ENCODE results near the gene STK32B.

DNA sequence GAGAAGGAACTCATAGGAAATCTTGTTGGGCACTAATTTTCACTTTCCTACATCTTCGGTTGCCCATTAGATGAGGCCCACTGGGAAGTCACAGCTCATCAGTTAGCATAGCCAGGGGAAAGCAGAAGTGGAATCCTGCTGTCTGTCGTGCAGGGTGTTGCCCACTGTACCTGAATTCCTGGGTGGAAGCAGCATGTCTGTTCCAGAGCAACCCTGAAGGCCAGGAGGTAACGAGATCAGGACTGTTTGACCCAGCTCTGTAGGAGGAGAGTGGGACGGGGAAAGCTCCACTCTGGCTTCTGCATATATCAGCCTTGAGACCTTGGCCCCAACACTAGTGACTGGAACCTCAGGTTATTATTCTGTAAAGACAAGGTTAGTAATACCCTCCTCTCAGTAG, 361.0 kb downstream of the STK32B start:
- TF ChIP-seq, protein P1, sequence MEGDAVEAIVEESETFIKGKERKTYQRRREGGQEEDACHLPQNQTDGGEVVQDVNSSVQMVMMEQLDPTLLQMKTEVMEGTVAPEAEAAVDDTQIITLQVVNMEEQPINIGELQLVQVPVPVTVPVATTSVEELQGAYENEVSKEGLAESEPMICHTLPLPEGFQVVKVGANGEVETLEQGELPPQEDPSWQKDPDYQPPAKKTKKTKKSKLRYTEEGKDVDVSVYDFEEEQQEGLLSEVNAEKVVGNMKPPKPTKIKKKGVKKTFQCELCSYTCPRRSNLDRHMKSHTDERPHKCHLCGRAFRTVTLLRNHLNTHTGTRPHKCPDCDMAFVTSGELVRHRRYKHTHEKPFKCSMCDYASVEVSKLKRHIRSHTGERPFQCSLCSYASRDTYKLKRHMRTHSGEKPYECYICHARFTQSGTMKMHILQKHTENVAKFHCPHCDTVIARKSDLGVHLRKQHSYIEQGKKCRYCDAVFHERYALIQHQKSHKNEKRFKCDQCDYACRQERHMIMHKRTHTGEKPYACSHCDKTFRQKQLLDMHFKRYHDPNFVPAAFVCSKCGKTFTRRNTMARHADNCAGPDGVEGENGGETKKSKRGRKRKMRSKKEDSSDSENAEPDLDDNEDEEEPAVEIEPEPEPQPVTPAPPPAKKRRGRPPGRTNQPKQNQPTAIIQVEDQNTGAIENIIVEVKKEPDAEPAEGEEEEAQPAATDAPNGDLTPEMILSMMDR (IDR thresholded peaks at IDR 0.05 in 4 of 5, conservative IDR thresholded peaks at IDR 0.05 in 1 of 5) = no peak
- TF ChIP-seq POLR2A (IDR thresholded peaks at IDR 0.05) = no peak

All from gastrocnemius medialis (tissue), 4 donors.